Cardiac fibroblast (primary cell): ENCODE results near the gene OR52N1.

ENCODE experiments used
- DNase-seq, 2 donors: peaks; one replicate each; pipeline versions ENCODE4 v3.0.0 to v3.0.0-alpha.2; 2010; ENCODE audit warnings: low read depth in 2 of 2
- H3K4me3 ChIP-seq, 2 donors: replicated peaks in 1 of 2; 1 replicate in 1 of 2; 2 replicates in 1 of 2; pipeline ENCODE4 v1.5.1; 2011; ENCODE audit warnings: low read depth in 2 of 2, low read length in 2 of 2, mild to moderate bottlenecking in 2 of 2, moderate library complexity in 1 of 2
- TF ChIP-seq, protein P1 (sequence below): IDR thresholded peaks from one replicate; pipeline ENCODE4 v1.5.1; 2011; ENCODE audit warnings: low read depth, mild to moderate bottlenecking, low read length, inconsistent platforms

The OR52N1 gene

DNA sequence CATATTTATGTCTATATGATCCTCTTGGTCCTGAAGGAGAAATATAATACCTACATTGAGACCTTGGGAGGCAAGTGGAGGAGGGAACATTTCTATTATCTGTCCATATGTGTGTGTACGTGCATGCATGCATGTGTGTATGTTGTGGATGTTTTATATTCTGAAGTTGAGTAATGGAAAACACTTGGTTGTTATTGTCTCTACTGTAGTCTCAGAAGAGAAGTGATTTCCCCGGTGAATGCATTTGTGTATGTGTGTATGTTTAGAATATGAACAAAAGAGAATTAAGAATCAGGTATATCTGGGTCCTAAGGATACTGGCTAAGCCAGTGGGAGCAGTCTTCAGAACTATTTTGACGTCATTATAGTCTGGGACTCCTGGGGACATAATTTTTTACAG, at the start of gene OR52N1:
OR52N1 (minus strand) TSS at position 101 of the 400 bp plus-strand sequence. CDS start 2,449 bp downstream, outside the sequence.
- TF ChIP-seq, protein P1, sequence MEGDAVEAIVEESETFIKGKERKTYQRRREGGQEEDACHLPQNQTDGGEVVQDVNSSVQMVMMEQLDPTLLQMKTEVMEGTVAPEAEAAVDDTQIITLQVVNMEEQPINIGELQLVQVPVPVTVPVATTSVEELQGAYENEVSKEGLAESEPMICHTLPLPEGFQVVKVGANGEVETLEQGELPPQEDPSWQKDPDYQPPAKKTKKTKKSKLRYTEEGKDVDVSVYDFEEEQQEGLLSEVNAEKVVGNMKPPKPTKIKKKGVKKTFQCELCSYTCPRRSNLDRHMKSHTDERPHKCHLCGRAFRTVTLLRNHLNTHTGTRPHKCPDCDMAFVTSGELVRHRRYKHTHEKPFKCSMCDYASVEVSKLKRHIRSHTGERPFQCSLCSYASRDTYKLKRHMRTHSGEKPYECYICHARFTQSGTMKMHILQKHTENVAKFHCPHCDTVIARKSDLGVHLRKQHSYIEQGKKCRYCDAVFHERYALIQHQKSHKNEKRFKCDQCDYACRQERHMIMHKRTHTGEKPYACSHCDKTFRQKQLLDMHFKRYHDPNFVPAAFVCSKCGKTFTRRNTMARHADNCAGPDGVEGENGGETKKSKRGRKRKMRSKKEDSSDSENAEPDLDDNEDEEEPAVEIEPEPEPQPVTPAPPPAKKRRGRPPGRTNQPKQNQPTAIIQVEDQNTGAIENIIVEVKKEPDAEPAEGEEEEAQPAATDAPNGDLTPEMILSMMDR, result no peak
- no peak within 1 kb of the TSS for H3K4me3 ChIP-seq
- DNase-seq, result no peak

DNA sequence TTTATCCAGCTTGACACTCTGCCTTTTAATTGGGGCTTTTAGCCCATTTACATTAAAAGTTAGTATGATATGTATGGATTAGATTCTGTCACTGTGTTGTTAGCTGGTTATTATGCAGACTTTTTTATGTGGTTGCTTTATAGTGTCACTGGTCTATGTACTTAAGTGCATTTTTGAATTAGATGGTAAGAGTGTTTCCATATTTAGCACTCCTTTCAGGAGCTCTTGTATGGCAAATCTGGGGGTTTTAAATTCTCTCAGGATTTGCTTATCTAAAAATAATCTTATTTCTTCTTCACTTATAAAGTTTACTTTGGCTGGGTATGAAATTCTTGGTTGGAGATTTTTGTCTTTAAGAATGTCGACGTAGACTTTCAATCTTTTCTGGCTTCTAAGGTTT, 46.6 kb upstream of the OR52N1 start:
- TF ChIP-seq, protein P1, result no peak
- H3K4me3 ChIP-seq, result no peak overlapping the region
- DNase-seq, result no peak

DNA sequence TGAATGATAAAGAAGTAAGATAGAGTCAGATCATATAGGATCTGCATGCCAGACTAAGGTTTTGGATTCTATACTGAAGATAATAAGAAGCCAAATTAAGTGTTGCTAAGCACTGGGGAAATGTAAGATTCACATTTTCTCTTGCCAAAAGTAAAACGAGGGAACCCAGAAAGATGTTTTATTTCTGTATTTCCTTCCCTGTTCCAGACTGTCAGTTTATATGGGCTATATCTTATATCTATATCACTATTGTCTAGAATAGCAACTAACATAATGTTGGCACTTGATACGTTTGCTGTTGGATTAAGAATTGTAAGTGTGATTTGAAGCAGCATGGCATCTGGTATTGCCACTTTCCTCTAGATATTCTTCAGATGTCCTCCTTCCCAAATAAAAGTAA, 42.4 kb upstream of the OR52N1 start:
- no peak for DNase-seq
- TF ChIP-seq, protein P1, result no peak
- no peak overlapping the region for H3K4me3 ChIP-seq

DNA sequence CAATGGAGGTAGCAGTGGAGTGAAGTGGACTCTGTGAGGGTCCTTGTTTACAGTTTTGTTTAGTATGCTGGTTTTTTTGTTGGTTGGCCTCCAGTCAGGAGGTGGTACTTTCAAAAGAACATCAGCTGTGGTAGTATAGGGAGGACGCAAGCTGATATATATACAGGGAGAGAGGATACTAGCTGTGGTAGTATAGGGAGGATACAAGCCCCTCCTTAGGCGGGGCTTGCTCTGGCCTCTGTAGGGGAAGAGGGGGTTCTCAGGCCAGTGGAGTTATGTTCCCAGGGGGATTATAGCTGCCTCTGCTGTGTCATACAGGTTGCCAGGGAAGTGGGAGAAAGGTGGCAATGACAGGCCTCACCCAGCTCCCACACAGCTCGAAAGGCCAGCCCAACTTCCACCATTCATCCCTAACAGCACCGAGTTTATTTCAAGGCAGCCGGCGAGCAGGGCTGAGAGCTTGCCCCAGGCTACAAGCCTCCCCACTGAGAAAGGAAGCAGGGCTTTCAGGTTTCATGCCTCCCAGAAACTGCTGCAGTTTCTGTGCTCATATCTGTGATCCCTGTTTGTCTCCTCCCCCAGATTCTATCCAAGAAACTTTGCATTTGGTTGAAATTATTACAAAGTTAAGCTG, 40.2 kb upstream of the OR52N1 start:
- H3K4me3 ChIP-seq, result no peak overlapping the region
- DNase-seq, result no peak
- TF ChIP-seq, protein P1, result no peak

DNA sequence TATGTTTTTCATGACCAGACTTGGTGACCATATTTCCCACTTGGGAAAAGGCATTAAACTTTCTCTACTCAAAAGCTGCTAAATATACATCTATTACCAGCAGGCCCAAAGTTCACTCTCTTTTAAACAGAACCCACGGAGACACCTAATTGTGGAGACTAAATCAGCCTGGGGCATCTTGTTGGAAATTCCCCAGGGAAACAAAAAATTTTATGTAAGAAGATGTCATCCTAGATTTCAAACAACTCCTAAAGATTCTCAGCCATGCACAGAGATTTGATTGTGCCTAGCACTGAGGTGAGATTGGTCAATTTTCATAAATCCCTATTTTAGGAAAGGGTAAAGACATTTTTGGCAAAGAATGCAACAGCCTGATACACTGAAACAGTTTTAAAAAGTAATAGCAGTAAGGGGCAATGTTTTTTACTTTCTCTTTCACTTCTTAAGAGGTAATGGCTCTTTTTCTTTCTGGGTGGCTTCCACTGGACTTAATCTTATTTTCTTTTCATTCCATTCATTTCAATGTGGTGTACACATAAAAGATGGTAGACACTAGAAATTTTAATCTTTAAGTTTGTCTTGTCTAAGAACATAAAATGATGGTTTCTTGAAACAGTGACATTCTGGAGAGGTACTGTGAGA, 27.3 kb upstream of the OR52N1 start:
- no peak overlapping the region for H3K4me3 ChIP-seq
- no peak for DNase-seq
- TF ChIP-seq, protein P1, result no peak

DNA sequence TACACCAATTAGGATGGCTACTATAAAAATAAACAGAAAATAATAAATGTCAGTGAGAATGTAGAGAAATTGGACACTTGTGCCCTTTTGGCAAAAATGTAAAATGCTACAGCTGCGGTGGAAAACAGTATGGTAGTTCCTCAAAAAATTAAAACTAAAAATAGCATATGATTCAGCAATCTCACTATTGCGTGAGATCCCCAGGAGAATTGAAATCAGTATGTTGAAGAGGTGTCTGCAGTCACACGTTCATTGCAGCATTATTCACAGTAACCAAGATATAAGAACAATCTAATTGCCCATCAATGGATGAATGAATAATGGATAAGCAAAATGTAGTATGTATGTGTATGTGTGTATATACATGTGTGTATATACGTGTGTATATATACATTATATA, 24.5 kb upstream of the OR52N1 start:
- no peak overlapping the region for H3K4me3 ChIP-seq
- DNase-seq, result peak in 1 of 2 donors; percentile 23
- TF ChIP-seq, protein P1, result no peak
